ENCODE measurements around the gene HS6ST1. TPM values are rescaled to one million over a fixed set of nuclear protein-coding genes. Genes with fewer than 3 reads are reported as not detected.

Gene HS6ST1
- polyA plus RNA-seq, 1 donor (not counting 4 experiments of a cell fraction or from before 2014, with no cell fraction given), result 6.3 TPM

- Histone ChIP-seq H3K9ac (ENCODE audit: control insufficient read depth, extremely low read depth, insufficient read depth, low read length) (no peak overlapping the region), H3K9me3 (ENCODE audit: control insufficient read depth, low read depth, low read length) (no peaks in the 10 kb centered on the region), H3K27me3 (ENCODE audit: control insufficient read depth, extremely low read depth, insufficient read depth, low read length) (no peaks in the 10 kb centered on the region), H3K4me3 (ENCODE audit: control insufficient read depth in 2 of 3, extremely low read depth in 1 of 3, insufficient read depth in 2 of 3, low read depth in 1 of 3, low read length in 3 of 3) (no peak overlapping the region), H3K4me1 (ENCODE audit: control insufficient read depth, extremely low read depth, insufficient read depth, low read length) (no peaks in the 10 kb centered on the region), H3K9me1 (ENCODE audit: control insufficient read depth, extremely low read depth, insufficient read depth, low read length) (no peaks in the 10 kb centered on the region), H3K4me2 (ENCODE audit: control insufficient read depth, extremely low read depth, insufficient read depth, low read depth, low read length) (no peak overlapping the region), H3K79me2 (ENCODE audit: control insufficient read depth, insufficient read depth, low read length) (no peaks in the 10 kb centered on the region), H3K27ac (ENCODE audit: control insufficient read depth, insufficient read depth, low read length) (no peak overlapping the region), H4K20me1 (ENCODE audit: control insufficient read depth, extremely low read depth, insufficient read depth, low read length) (no peaks in the 10 kb centered on the region), H2AFZ (ENCODE audit: control insufficient read depth, low read length) (no peak overlapping the region), H3K36me3 (ENCODE audit: control insufficient read depth in 2 of 2, extremely low read depth in 1 of 2, insufficient read depth in 2 of 2, low read length in 2 of 2) (no peaks in the 10 kb centered on the region)
- no peak for FAIRE-seq
- TF ChIP-seq EZH2 (IDR thresholded peaks at IDR 0.05; ENCODE audit: low read length), result no peak
- TF ChIP-seq CTCF (optimal IDR thresholded peaks at IDR 0.05 in 1 of 3, IDR thresholded peaks at IDR 0.05 in 1 of 3, conservative IDR thresholded peaks at IDR 0.05 in 1 of 3; ENCODE audit: extremely low read depth in 1 of 3, insufficient read depth in 2 of 3, low read length in 3 of 3), result no peak
- DNase-seq (ENCODE audit: low read depth, low spot score), result no peak
- dilution Hi-C loops (cut with MboI; ENCODE audit: extremely low pct_ligation_motif_present, low sequenced_read_pairs), result no loop called here
Observed at GRCh38 chr2:128344101-128344500, 25.4 kb upstream of the HS6ST1 start.

DNA sequence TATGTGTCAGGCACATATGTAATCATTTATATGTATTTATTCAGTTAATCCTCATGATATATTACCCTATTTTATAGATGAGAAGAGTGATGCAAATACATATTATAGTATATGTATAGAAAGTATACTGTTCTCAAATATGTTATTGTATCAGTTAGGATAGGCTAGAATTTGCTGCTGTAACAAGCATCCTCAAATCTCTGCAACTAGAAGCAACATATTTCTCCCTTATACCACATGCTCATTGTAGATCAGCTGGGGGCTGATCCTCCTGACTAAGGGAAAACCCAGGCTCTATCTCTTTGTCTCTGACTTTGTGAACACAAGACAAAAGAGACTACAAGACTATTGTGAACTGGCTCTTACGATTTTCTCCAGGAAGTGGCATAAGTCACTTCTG lies 24.8 kb upstream of the HS6ST1 start:
- H2AFZ ChIP-seq (ENCODE audit: control insufficient read depth, low read length), result no peak overlapping the region
- no peak for FAIRE-seq
- dilution Hi-C loops (cut with MboI; ENCODE audit: extremely low pct_ligation_motif_present, low sequenced_read_pairs), result no loop called here

More for the DNA sequence above, 24.8 kb upstream of the HS6ST1 start:
- H4K20me1 ChIP-seq (ENCODE audit: control insufficient read depth, extremely low read depth, insufficient read depth, low read length), result no peaks in the 10 kb centered on the region
- H3K4me3 ChIP-seq (ENCODE audit: control insufficient read depth in 2 of 3, extremely low read depth in 1 of 3, insufficient read depth in 2 of 3, low read depth in 1 of 3, low read length in 3 of 3), result no peak overlapping the region
- H3K9me1 ChIP-seq (ENCODE audit: control insufficient read depth, extremely low read depth, insufficient read depth, low read length), result no peaks in the 10 kb centered on the region
- no peaks in the 10 kb centered on the region for H3K36me3 ChIP-seq (ENCODE audit: control insufficient read depth in 2 of 2, extremely low read depth in 1 of 2, insufficient read depth in 2 of 2, low read length in 2 of 2)
- H3K79me2 ChIP-seq (ENCODE audit: control insufficient read depth, insufficient read depth, low read length), result no peaks in the 10 kb centered on the region
- H3K9me3 ChIP-seq (ENCODE audit: control insufficient read depth, low read depth, low read length), result no peaks in the 10 kb centered on the region
- no peak for DNase-seq (ENCODE audit: low read depth, low spot score)
- TF ChIP-seq EZH2 (IDR thresholded peaks at IDR 0.05; ENCODE audit: low read length) (no peak), CTCF (optimal IDR thresholded peaks at IDR 0.05 in 1 of 3, IDR thresholded peaks at IDR 0.05 in 1 of 3, conservative IDR thresholded peaks at IDR 0.05 in 1 of 3; ENCODE audit: extremely low read depth in 1 of 3, insufficient read depth in 2 of 3, low read length in 3 of 3) (no peak)
- no peak overlapping the region for H3K9ac ChIP-seq (ENCODE audit: control insufficient read depth, extremely low read depth, insufficient read depth, low read length)
- H3K27me3 ChIP-seq (ENCODE audit: control insufficient read depth, extremely low read depth, insufficient read depth, low read length), result no peaks in the 10 kb centered on the region
- H3K27ac ChIP-seq (ENCODE audit: control insufficient read depth, insufficient read depth, low read length), result no peak overlapping the region
- no peak overlapping the region for H3K4me2 ChIP-seq (ENCODE audit: control insufficient read depth, extremely low read depth, insufficient read depth, low read depth, low read length)
- H3K4me1 ChIP-seq (ENCODE audit: control insufficient read depth, extremely low read depth, insufficient read depth, low read length), result no peaks in the 10 kb centered on the region
